ENCODE results near the gene SYNPR.
A peak's percentile ranks its signal among the peaks of the same experiment; 100 is the strongest.

The SYNPR gene

GRCh38 chr3:63355809-63356208, 77.7 kb downstream of the SYNPR start:
- Histone ChIP-seq H3K79me2 (ENCODE audit: control insufficient read depth, insufficient read depth, low read length) (no peaks in the 10 kb centered on the region), H3K9ac (ENCODE audit: low read length) (no peak overlapping the region), H3K23ac (ENCODE audit: low read length) (no peak overlapping the region), H3K4ac (ENCODE audit: low read depth, low read length) (no peak overlapping the region), H3K4me1 (ENCODE audit: control insufficient read depth, low read depth, low read length) (no peaks in the 10 kb centered on the region), H4K8ac (ENCODE audit: low read depth, low read length) (no peak overlapping the region), H4K5ac (ENCODE audit: low read length) (no peak overlapping the region), H3K79me1 (ENCODE audit: low read length) (no peaks in the 10 kb centered on the region), H2BK120ac (ENCODE audit: low read depth, low read length) (no peak overlapping the region), H3K27ac (ENCODE audit: low read depth, low read length) (no peak overlapping the region), H3K4me2 (ENCODE audit: low read length) (no peak overlapping the region), H3K36me3 (ENCODE audit: control insufficient read depth, insufficient read depth, low read length) (no peaks in the 10 kb centered on the region), H2AK5ac (ENCODE audit: low read length) (no peak overlapping the region), H3K56ac (ENCODE audit: low read length) (no peak overlapping the region), H2BK5ac (ENCODE audit: low read length) (no peak overlapping the region), H3K18ac (ENCODE audit: low read length) (no peak overlapping the region), H3K27me3 (ENCODE audit: insufficient read depth, low read length, poor library complexity) (no peaks in the 10 kb centered on the region), H3K4me3 (ENCODE audit: low read length) (no peak overlapping the region), H2BK15ac (replicated peaks; ENCODE audit: low read depth) (no peak overlapping the region)
- no peak for DNase-seq
- WGBS (ENCODE audit: extremely low coverage, insufficient coverage, low lambda C conversion rate), result no CpG with 5 or more reads among the region's 2 CpGs

GRCh38 chr3:63364495-63364894, 86.4 kb downstream of the SYNPR start:
- Histone ChIP-seq H3K4ac (ENCODE audit: low read depth, low read length) (no peak overlapping the region), H3K23ac (ENCODE audit: low read length) (no peak overlapping the region), H3K18ac (ENCODE audit: low read length) (no peak overlapping the region), H4K5ac (ENCODE audit: low read length) (no peak overlapping the region), H2BK5ac (ENCODE audit: low read length) (no peak overlapping the region), H3K79me1 (ENCODE audit: low read length) (no peaks in the 10 kb centered on the region), H3K36me3 (ENCODE audit: control insufficient read depth, insufficient read depth, low read length) (no peaks in the 10 kb centered on the region), H3K4me3 (ENCODE audit: low read length) (no peak overlapping the region), H3K4me1 (ENCODE audit: control insufficient read depth, low read depth, low read length) (no peaks in the 10 kb centered on the region), H2AK5ac (ENCODE audit: low read length) (no peak overlapping the region), H3K9ac (ENCODE audit: low read length) (no peak overlapping the region), H3K27ac (ENCODE audit: low read depth, low read length) (no peak overlapping the region), H3K27me3 (ENCODE audit: insufficient read depth, low read length, poor library complexity) (no peaks in the 10 kb centered on the region), H2BK120ac (ENCODE audit: low read depth, low read length) (no peak overlapping the region), H3K79me2 (ENCODE audit: control insufficient read depth, insufficient read depth, low read length) (no peaks in the 10 kb centered on the region), H3K56ac (ENCODE audit: low read length) (no peak overlapping the region), H4K8ac (ENCODE audit: low read depth, low read length) (no peak overlapping the region), H3K4me2 (ENCODE audit: low read length) (no peak overlapping the region), H2BK15ac (replicated peaks; ENCODE audit: low read depth) (no peak overlapping the region)
- 100% methylated on average over 1 of the region's 1 CpG for WGBS (ENCODE audit: extremely low coverage, insufficient coverage, low lambda C conversion rate)
- DNase-seq, result peak; percentile 38

GRCh38 chr3:63364910-63365309, 86.8 kb downstream of the SYNPR start:
- no peak overlapping the region for H4K8ac ChIP-seq (ENCODE audit: low read depth, low read length)
- no peaks in the 10 kb centered on the region for H3K4me1 ChIP-seq (ENCODE audit: control insufficient read depth, low read depth, low read length)
- no peak overlapping the region for H2AK5ac ChIP-seq (ENCODE audit: low read length)
- H2BK120ac ChIP-seq (ENCODE audit: low read depth, low read length), result no peak overlapping the region
- no peak overlapping the region for H2BK15ac ChIP-seq (replicated peaks; ENCODE audit: low read depth)
- H3K4ac ChIP-seq (ENCODE audit: low read depth, low read length), result no peak overlapping the region
- no peaks in the 10 kb centered on the region for H3K27me3 ChIP-seq (ENCODE audit: insufficient read depth, low read length, poor library complexity)
- no peak overlapping the region for H3K27ac ChIP-seq (ENCODE audit: low read depth, low read length)
- no peaks in the 10 kb centered on the region for H3K79me2 ChIP-seq (ENCODE audit: control insufficient read depth, insufficient read depth, low read length)
- H3K4me3 ChIP-seq (ENCODE audit: low read length), result no peak overlapping the region
- no peaks in the 10 kb centered on the region for H3K79me1 ChIP-seq (ENCODE audit: low read length)
- H3K23ac ChIP-seq (ENCODE audit: low read length), result no peak overlapping the region
- no peak overlapping the region for H3K4me2 ChIP-seq (ENCODE audit: low read length)
- no peak overlapping the region for H3K9ac ChIP-seq (ENCODE audit: low read length)
- no CpG with 5 or more reads among the region's 2 CpGs for WGBS (ENCODE audit: extremely low coverage, insufficient coverage, low lambda C conversion rate)
- peak; percentile 51 for DNase-seq
- no peak overlapping the region for H3K18ac ChIP-seq (ENCODE audit: low read length)
- no peak overlapping the region for H3K56ac ChIP-seq (ENCODE audit: low read length)
- H4K5ac ChIP-seq (ENCODE audit: low read length), result no peak overlapping the region
- H2BK5ac ChIP-seq (ENCODE audit: low read length), result no peak overlapping the region
- H3K36me3 ChIP-seq (ENCODE audit: control insufficient read depth, insufficient read depth, low read length), result no peaks in the 10 kb centered on the region

- Histone ChIP-seq H4K5ac (ENCODE audit: low read length) (no peak overlapping the region), H2BK5ac (ENCODE audit: low read length) (no peak overlapping the region), H3K4me2 (ENCODE audit: low read length) (no peak overlapping the region), H3K27ac (ENCODE audit: low read depth, low read length) (no peak overlapping the region), H3K23ac (ENCODE audit: low read length) (no peak overlapping the region), H3K27me3 (ENCODE audit: insufficient read depth, low read length, poor library complexity) (no peaks in the 10 kb centered on the region), H3K4me3 (ENCODE audit: low read length) (no peak overlapping the region), H3K79me2 (ENCODE audit: control insufficient read depth, insufficient read depth, low read length) (no peaks in the 10 kb centered on the region), H4K8ac (ENCODE audit: low read depth, low read length) (no peak overlapping the region), H3K79me1 (ENCODE audit: low read length) (no peaks in the 10 kb centered on the region), H2BK15ac (replicated peaks; ENCODE audit: low read depth) (no peak overlapping the region), H2AK5ac (ENCODE audit: low read length) (no peak overlapping the region), H3K18ac (ENCODE audit: low read length) (no peak overlapping the region), H3K56ac (ENCODE audit: low read length) (no peak overlapping the region), H3K4me1 (ENCODE audit: control insufficient read depth, low read depth, low read length) (no peaks in the 10 kb centered on the region), H3K4ac (ENCODE audit: low read depth, low read length) (no peak overlapping the region), H3K36me3 (ENCODE audit: control insufficient read depth, insufficient read depth, low read length) (no peaks in the 10 kb centered on the region), H2BK120ac (ENCODE audit: low read depth, low read length) (no peak overlapping the region), H3K9ac (ENCODE audit: low read length) (no peak overlapping the region)
- DNase-seq, result no peak
- 100% methylated on average over 3 of the region's 5 CpGs for WGBS (ENCODE audit: extremely low coverage, insufficient coverage, low lambda C conversion rate)
Observed at GRCh38 chr3:63365671-63366070, 87.6 kb downstream of the SYNPR start.

- no peak overlapping the region for H4K8ac ChIP-seq (ENCODE audit: low read depth, low read length)
- no CpG with 5 or more reads among the region's 1 CpG for WGBS (ENCODE audit: extremely low coverage, insufficient coverage, low lambda C conversion rate)
- no peak overlapping the region for H2BK15ac ChIP-seq (replicated peaks; ENCODE audit: low read depth)
Observed at GRCh38 chr3:63370094-63370493, 92.0 kb downstream of the SYNPR start.

GRCh38 chr3:63383040-63383439, 104.9 kb downstream of the SYNPR start:
- no peak for DNase-seq
- no peaks in the 10 kb centered on the region for H3K79me1 ChIP-seq (ENCODE audit: low read length)
- no peak overlapping the region for H3K4ac ChIP-seq (ENCODE audit: low read depth, low read length)
- H3K9ac ChIP-seq (ENCODE audit: low read length), result no peak overlapping the region
- no peak overlapping the region for H3K4me3 ChIP-seq (ENCODE audit: low read length)
- no CpG with 5 or more reads among the region's 2 CpGs for WGBS (ENCODE audit: extremely low coverage, insufficient coverage, low lambda C conversion rate)
- no peaks in the 10 kb centered on the region for H3K36me3 ChIP-seq (ENCODE audit: control insufficient read depth, insufficient read depth, low read length)
- no peak overlapping the region for H3K18ac ChIP-seq (ENCODE audit: low read length)
- no peak overlapping the region for H3K23ac ChIP-seq (ENCODE audit: low read length)
- no peak overlapping the region for H2BK5ac ChIP-seq (ENCODE audit: low read length)
- no peaks in the 10 kb centered on the region for H3K27me3 ChIP-seq (ENCODE audit: insufficient read depth, low read length, poor library complexity)
- H3K56ac ChIP-seq (ENCODE audit: low read length), result no peak overlapping the region
- H4K5ac ChIP-seq (ENCODE audit: low read length), result no peak overlapping the region
- no peaks in the 10 kb centered on the region for H3K4me1 ChIP-seq (ENCODE audit: control insufficient read depth, low read depth, low read length)
- H2BK15ac ChIP-seq (replicated peaks; ENCODE audit: low read depth), result no peak overlapping the region
- no peak overlapping the region for H3K27ac ChIP-seq (ENCODE audit: low read depth, low read length)
- no peaks in the 10 kb centered on the region for H3K79me2 ChIP-seq (ENCODE audit: control insufficient read depth, insufficient read depth, low read length)
- no peak overlapping the region for H4K8ac ChIP-seq (ENCODE audit: low read depth, low read length)
- no peak overlapping the region for H2AK5ac ChIP-seq (ENCODE audit: low read length)
- no peak overlapping the region for H3K4me2 ChIP-seq (ENCODE audit: low read length)
- H2BK120ac ChIP-seq (ENCODE audit: low read depth, low read length), result no peak overlapping the region

More at GRCh38 chr3:63370094-63370493, 92.0 kb downstream of the SYNPR start:
- H3K9ac ChIP-seq (ENCODE audit: low read length), result no peak overlapping the region
- H3K27ac ChIP-seq (ENCODE audit: low read depth, low read length), result no peak overlapping the region
- no peak overlapping the region for H2AK5ac ChIP-seq (ENCODE audit: low read length)
- no peaks in the 10 kb centered on the region for H3K79me1 ChIP-seq (ENCODE audit: low read length)
- H3K4me1 ChIP-seq (ENCODE audit: control insufficient read depth, low read depth, low read length), result no peaks in the 10 kb centered on the region
- H3K4me2 ChIP-seq (ENCODE audit: low read length), result no peak overlapping the region
- no peak overlapping the region for H3K4ac ChIP-seq (ENCODE audit: low read depth, low read length)
- H3K79me2 ChIP-seq (ENCODE audit: control insufficient read depth, insufficient read depth, low read length), result no peaks in the 10 kb centered on the region
- H3K56ac ChIP-seq (ENCODE audit: low read length), result no peak overlapping the region
- no peak overlapping the region for H3K23ac ChIP-seq (ENCODE audit: low read length)
- H3K18ac ChIP-seq (ENCODE audit: low read length), result no peak overlapping the region
- DNase-seq, result no peak
- H3K36me3 ChIP-seq (ENCODE audit: control insufficient read depth, insufficient read depth, low read length), result no peaks in the 10 kb centered on the region
- H3K4me3 ChIP-seq (ENCODE audit: low read length), result no peak overlapping the region
- no peak overlapping the region for H4K5ac ChIP-seq (ENCODE audit: low read length)
- no peaks in the 10 kb centered on the region for H3K27me3 ChIP-seq (ENCODE audit: insufficient read depth, low read length, poor library complexity)
- no peak overlapping the region for H2BK120ac ChIP-seq (ENCODE audit: low read depth, low read length)
- H2BK5ac ChIP-seq (ENCODE audit: low read length), result no peak overlapping the region
